ENCODE data around the gene RAB7B. TPM values are rescaled to one million over a fixed set of nuclear protein-coding genes. Genes with fewer than 3 reads are reported as not detected.

RAB7B gene
- total and polyA plus RNA-seq, 2 of the 4 experiments (the other 2 are of a cell fraction), result 9.1 to 14.7 TPM

GRCh38 chr1:205930195-205930577, 73.0 kb downstream of the RAB7B start:
- H2BK20ac ChIP-seq (ENCODE audit: low read depth, low read length), result no peak overlapping the region
- no TSS peak for BruUV-seq (replicated peaks)
- in situ Hi-C loops (cut with MboI; ENCODE audit: low sequenced_read_pairs), result no loop called here
- peaks cover 40% of the 10 kb centered on the region for H3K27me3 ChIP-seq (ENCODE audit: control insufficient read depth, insufficient read depth, low read length)
- intact Hi-C loops (cut with micrococcal nuclease), result no loop called here
- H3K23ac ChIP-seq (ENCODE audit: low read depth, low read length), result no peak overlapping the region
- no peak overlapping the region for H4K91ac ChIP-seq (ENCODE audit: insufficient read depth, low read depth, low read length)
- H2BK15ac ChIP-seq (ENCODE audit: low read depth, low read length), result no peak overlapping the region
- TF ChIP-seq ELK1 (IDR thresholded peaks at IDR 0.05; ENCODE audit: borderline replicate concordance, low read depth, low read length), result no peak
- H3K18ac ChIP-seq (ENCODE audit: low read depth, low read length), result no peak overlapping the region
- no peaks in the 10 kb centered on the region for H3K9me3 ChIP-seq (ENCODE audit: control insufficient read depth, insufficient read depth, low read length)
- no peak overlapping the region for H2AFZ ChIP-seq (replicated peaks; ENCODE audit: low read length, poor library complexity)
- H2AK5ac ChIP-seq (ENCODE audit: low read depth, low read length), result no peak overlapping the region
- no peak overlapping the region for H3K4ac ChIP-seq (ENCODE audit: low read depth, low read length)
- H3K4me2 ChIP-seq (ENCODE audit: low read depth, low read length), result no peak overlapping the region
- ATAC-seq (ENCODE audit: low read depth) (no peak), DNase-seq (no peak)
- WGBS, 2 experiments (ENCODE audit: extremely low coverage in 2 of 2, insufficient read length in 1 of 2), result 100% methylated on average over 1 of the region's 1 CpG; no CpG with 5 or more reads in 1 of the 2 experiments
- no peak overlapping the region for H3K56ac ChIP-seq (ENCODE audit: extremely low read depth, insufficient read depth, low read length)
- H4K20me1 ChIP-seq (ENCODE audit: insufficient read depth, low read length), result no peaks in the 10 kb centered on the region
- H3K79me1 ChIP-seq (ENCODE audit: low read depth in 1 of 2, low read length in 2 of 2), result no peaks in the 10 kb centered on the region
- H2AK9ac ChIP-seq (replicated peaks; ENCODE audit: low read depth, low read length, poor library complexity), result no peak overlapping the region
- H3K4me3 ChIP-seq (ENCODE audit: insufficient read depth, low read depth, low read length), result no peak overlapping the region
- no peaks in the 10 kb centered on the region for H3K36me3 ChIP-seq (ENCODE audit: control insufficient read depth, insufficient read depth, low read length)
- no peak overlapping the region for H3K14ac ChIP-seq (replicated peaks; ENCODE audit: low read depth, low read length)
- peaks cover 3% of the 10 kb centered on the region; the same call in 1 of the 2 replicates for H3K9me1 ChIP-seq (ENCODE audit: insufficient read depth, low read length)
- H3K4me1 ChIP-seq (ENCODE audit: control insufficient read depth, insufficient read depth, low read length), result peaks cover 5% of the 10 kb centered on the region
- POLR2A ChIA-PET (ENCODE audit: unreplicated experiment), result no interaction called here
- H3K9ac ChIP-seq (ENCODE audit: low read depth, low read length), result no peak overlapping the region
- dilution Hi-C loops (cut with HindIII; ENCODE audit: low sequenced_read_pairs, unreplicated experiment), result no loop called here
- H2BK5ac ChIP-seq (ENCODE audit: low read depth, low read length, poor library complexity, severe bottlenecking), result no peak overlapping the region
- no peak overlapping the region for H3K27ac ChIP-seq (ENCODE audit: insufficient read depth, low read length)
- H2BK120ac ChIP-seq (ENCODE audit: low read depth, low read length), result no peak overlapping the region
- H4K5ac ChIP-seq (ENCODE audit: low read depth, low read length), result no peak overlapping the region
- CTCF ChIA-PET, result interaction anchor here (1.6 kb wide), 1 partner anchor 47 kb away, joined by 6 read pairs; no protein-coding TSS in a partner anchor
- no peak overlapping the region for H4K8ac ChIP-seq (ENCODE audit: low read depth in 2 of 2, low read length in 2 of 2)

Measured in IMR-90 (cell line).